Epithelial cell of proximal tubule (primary cell): ENCODE data around the gene CST1. TPM values are rescaled to one million over a fixed set of nuclear protein-coding genes. Genes with fewer than 3 reads are reported as not detected.
"Not testable (repeated sequence)": the region's sequence is repeated elsewhere in the genome, so short reads cannot be mapped to it uniquely, and the experiment has no call there.

Experiments
- DNase-seq: peaks from one replicate; pipeline ENCODE4 v3.0.0-alpha.2; 2011; ENCODE audit warnings: low read depth
- H3K4me3 ChIP-seq: 2 replicates; pipeline ENCODE4 v1.5.1; 2011; ENCODE audit warnings: low read depth, mild to moderate bottlenecking, low read length
- CTCF ChIP-seq: conservative IDR thresholded peaks from 2 replicates; pipeline ENCODE4 v1.5.1; 2012; ENCODE audit warnings: low read depth, mild to moderate bottlenecking, low read length
- total RNA-seq: library from RNA; depleted of rRNA; stranded (reverse); fragments of >200 nt; gene quantifications from 2 replicates; pipeline ENCODE4 v1.2.3, GENCODE V29; 2015

CST1 gene
- total RNA-seq, 1 donor from 2014 or later: not detected

GRCh38 chr20:23753194-23753548, 2.4 kb upstream of the CST1 start:
- H3K4me3 ChIP-seq: no peak overlapping the region
- TF ChIP-seq CTCF: no peak
- no peak for DNase-seq

- no peak for TF ChIP-seq CTCF
- no peak for DNase-seq
- no peak overlapping the region for H3K4me3 ChIP-seq
Measured at GRCh38 chr20:23752481-23753193, 1.9 kb upstream of the CST1 start.

GRCh38 chr20:23752019-23752418, 1.3 kb upstream of the CST1 start:
- DNase-seq: no peak
- H3K4me3 ChIP-seq: no peak overlapping the region
- TF ChIP-seq CTCF: no peak

- no peak overlapping the region for H3K4me3 ChIP-seq
- no peak for TF ChIP-seq CTCF
- DNase-seq: no peak
Measured at GRCh38 chr20:23749746-23750145, 989 bp downstream of the CST1 start.

GRCh38 chr20:23748975-23749374, 1.8 kb downstream of the CST1 start:
- not testable (repeated sequence) for H3K4me3 ChIP-seq, DNase-seq

GRCh38 chr20:23747551-23747950, 3.2 kb downstream of the CST1 start:
- not testable (repeated sequence) for H3K4me3 ChIP-seq, DNase-seq

GRCh38 chr20:23747092-23747491, 3.6 kb downstream of the CST1 start:
- not testable (repeated sequence) for DNase-seq, H3K4me3 ChIP-seq

- TF ChIP-seq CTCF: no peak
- no peak for DNase-seq
- H3K4me3 ChIP-seq: no peak overlapping the region
Measured at GRCh38 chr20:23746321-23746720, 4.4 kb downstream of the CST1 start.

- TF ChIP-seq CTCF: no peak
- no peak overlapping the region for H3K4me3 ChIP-seq
- DNase-seq: no peak
Measured at GRCh38 chr20:23745247-23745646, 5.5 kb downstream of the CST1 start.
